HG02884 (cell line): Measurements from ENCODE around the gene SUMO3.

Experiments
- ATAC-seq: cut with Tn5 transposase; IDR thresholded peaks from one replicate; pipeline ENCODE4 v1.9.1; 2021; ENCODE audit warnings: mild to moderate bottlenecking, moderate library complexity; ENCODE audit not compliant: unreplicated experiment

Gene SUMO3

DNA sequence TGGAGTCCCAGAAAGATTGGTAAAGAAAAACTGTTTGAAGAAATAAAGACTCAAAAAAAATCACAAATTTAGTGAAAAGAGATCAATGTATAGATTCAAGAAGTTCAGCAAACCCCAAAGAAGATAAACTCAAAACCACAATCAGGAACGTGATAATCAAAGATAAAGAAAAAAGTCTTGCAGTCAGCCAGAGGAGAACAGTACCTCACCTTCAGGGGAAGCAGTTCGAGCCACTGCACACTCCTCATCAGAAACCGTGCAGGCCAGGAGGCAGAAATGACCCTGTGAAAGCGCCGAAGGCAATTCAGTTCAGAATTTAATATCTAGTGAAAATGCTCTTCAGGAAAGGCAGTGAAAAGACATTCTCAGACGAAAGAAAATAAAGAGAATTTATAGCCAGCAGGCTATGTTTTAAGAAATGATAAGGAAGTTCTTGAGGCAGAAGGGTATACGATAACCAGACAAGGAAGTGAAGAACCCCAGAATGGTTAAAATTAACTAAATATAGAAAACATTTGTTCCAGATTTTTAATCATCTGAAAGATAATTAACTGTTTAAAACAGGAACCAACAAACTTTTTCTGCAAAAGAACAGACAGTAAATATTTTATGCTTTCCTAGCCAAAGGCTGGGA lies 13.5 kb upstream of the SUMO3 start:
- ATAC-seq: no peak

GRCh38 chr21:44829507-44830092 lies 11.7 kb upstream of the SUMO3 start:
- no peak for ATAC-seq

- ATAC-seq: no peak
Measured at GRCh38 chr21:44828362-44829056, 10.6 kb upstream of the SUMO3 start.

DNA sequence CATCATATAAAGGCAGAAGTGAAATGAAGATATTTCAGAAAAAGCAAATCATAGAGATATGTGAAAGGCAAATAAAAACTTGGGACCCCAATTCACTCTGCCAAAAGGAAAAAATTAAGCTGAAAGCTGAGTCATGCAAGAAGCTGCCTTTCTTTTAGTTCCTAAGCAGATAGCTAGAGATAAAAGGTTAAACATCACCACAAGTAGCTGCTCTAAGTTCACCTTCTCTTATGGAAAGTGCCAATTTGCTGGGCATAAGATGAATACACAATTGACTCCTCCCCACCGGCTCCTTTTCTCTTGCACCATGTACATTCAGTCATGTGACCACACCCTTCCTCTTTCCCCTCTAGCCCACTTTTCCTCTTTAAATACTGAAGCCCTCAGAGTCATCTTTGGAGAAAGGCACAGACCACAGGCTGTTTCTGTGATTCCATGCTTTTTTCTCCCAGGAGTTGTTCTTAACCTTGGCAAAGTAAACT lies 5.4 kb upstream of the SUMO3 start:
- ATAC-seq: no peak

GRCh38 chr21:44822484-44823178 lies 4.8 kb upstream of the SUMO3 start:
- ATAC-seq: no peak

- ATAC-seq: no peak
Measured at GRCh38 chr21:44820851-44821250, 3.0 kb upstream of the SUMO3 start.

- no peak for ATAC-seq
Measured at GRCh38 chr21:44819283-44820243, 1.7 kb upstream of the SUMO3 start.

- no peak for ATAC-seq
Measured at GRCh38 chr21:44818640-44819011, 764 bp upstream of the SUMO3 start.

- peak; percentile 77 for ATAC-seq
Measured at GRCh38 chr21:44817506-44817880, 369 bp downstream of the SUMO3 start.

- ATAC-seq: no peak
Measured at GRCh38 chr21:44816761-44817505, 929 bp downstream of the SUMO3 start.

- no peak for ATAC-seq
Measured at GRCh38 chr21:44815852-44816628, 1.8 kb downstream of the SUMO3 start.

- no peak for ATAC-seq
Measured at GRCh38 chr21:44815225-44815624, 2.6 kb downstream of the SUMO3 start.

GRCh38 chr21:44814498-44815023 lies 3.3 kb downstream of the SUMO3 start:
- ATAC-seq: no peak

GRCh38 chr21:44813727-44814126 lies 4.1 kb downstream of the SUMO3 start:
- ATAC-seq: no peak

- no peak for ATAC-seq
Measured at GRCh38 chr21:44813149-44813548, 4.7 kb downstream of the SUMO3 start.

- ATAC-seq: no peak
Measured at GRCh38 chr21:44812640-44813039, 5.2 kb downstream of the SUMO3 start.

DNA sequence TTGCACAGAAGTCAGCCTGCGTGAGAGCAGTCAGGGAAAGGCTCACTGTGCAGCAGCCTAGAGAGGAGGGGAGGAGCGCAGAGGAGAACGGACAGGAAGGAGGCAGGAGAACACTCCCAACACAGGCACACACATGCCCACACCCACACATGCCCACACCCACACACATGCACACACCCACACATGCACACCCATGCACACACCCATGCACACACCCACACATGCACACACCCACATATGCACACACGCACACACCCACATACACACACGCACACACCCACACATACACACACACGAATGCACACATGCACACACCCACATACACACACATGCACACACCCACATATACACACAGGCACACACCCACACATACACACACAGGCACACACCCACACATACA lies 7.1 kb downstream of the SUMO3 start:
- ATAC-seq: no peak

- no peak for ATAC-seq
Measured at GRCh38 chr21:44805859-44806258, 12.0 kb downstream of the SUMO3 start.

DNA sequence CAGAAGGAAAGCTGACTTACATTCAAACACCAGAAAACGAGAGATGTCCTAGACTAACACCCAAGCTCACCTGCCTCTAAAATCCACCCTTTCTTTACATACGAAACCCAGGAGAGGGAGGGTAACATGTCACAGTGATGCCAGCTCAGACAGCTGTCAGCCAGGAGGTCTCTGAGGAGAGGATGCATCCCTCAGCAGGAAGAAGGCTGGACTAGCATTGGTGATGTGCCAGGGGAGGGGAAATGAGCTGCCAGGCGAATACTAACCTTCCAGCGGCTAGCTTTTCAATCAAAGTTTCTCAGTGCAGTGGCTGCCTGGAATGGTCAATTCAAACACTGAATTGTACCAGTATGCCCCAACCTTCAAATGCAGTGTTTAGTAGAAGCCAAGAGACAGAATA lies 12.6 kb downstream of the SUMO3 start:
- no peak for ATAC-seq
